AG04449 (cell line): ENCODE data around the gene MIEF1.

Source experiments
- CTCF ChIA-PET: fragments of 350-600 bp; formaldehyde crosslinking; extraction: SDS; loops from one replicate; lab custom pipeline; 2021; ENCODE audit warnings: antibody characterized with exemption; lab: Yijun Ruan, JAX
- POLR2A ChIA-PET: fragments of 400-600, 350-600 bp; formaldehyde crosslinking; extraction: SDS; loops from one replicate; lab custom pipeline; 2020; ENCODE audit warnings: antibody characterized with exemption, inconsistent platforms; lab: Yijun Ruan, JAX
- DNase-seq: peaks from one replicate; pipeline ENCODE4 v3.0.0-alpha.2; 2010; ENCODE audit warnings: low read depth, low spot score
- H3K4me3 ChIP-seq: 2 replicates; pipeline ENCODE4 v1.5.1; 2011; ENCODE audit warnings: low read depth, mild to moderate bottlenecking, control low read depth, low read length
- CTCF ChIP-seq: IDR thresholded peaks from one replicate; pipeline ENCODE4 v1.5.1; 2011; ENCODE audit warnings: mild to moderate bottlenecking, moderate library complexity, low read length, control low read depth, inconsistent platforms; ENCODE audit not compliant: insufficient read depth; ENCODE audit errors: missing control alignments

The MIEF1 gene

DNA sequence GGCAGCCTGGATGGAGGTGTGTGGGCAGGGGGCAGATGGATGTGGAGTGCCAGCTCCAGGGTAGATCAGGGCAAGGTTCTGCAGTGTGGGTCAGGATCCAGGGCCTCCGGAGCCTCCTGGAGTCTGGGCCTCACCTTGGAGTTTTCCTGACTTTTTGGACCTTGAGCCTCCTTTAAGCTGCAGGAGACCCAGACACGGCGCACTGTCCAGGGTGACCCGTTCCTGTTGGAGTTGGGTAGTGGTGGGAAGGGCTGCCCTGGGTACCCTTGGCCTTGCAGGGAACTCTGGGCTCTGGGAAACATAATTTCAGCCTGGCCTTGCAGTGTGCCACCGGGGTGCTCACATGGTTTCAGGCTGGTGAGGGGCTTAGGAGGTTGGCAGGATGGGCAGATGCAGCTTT, 28.2 kb upstream of the MIEF1 start:
- H3K4me3 ChIP-seq, result no peak overlapping the region
- TF ChIP-seq CTCF, result no peak
- POLR2A ChIA-PET, result no interaction called here
- DNase-seq, result no peak
- CTCF ChIA-PET, result interaction anchor here (0.9 to 1.7 kb wide), 5 partner anchors 19 to 550 kb away, joined by 3 to 6 read pairs (median 4); no protein-coding TSS in a partner anchor

- ChIA-PET CTCF (interaction anchor here (0.8 to 11.4 kb wide), 7 partner anchors 19 to 550 kb away, joined by 3 to 132 read pairs (median 5); no protein-coding TSS in a partner anchor), POLR2A (interaction anchor here (0.8 kb wide), 1 partner anchor 45 kb away, joined by 4 read pairs; no protein-coding TSS in a partner anchor)
- no peak for DNase-seq
- no peak overlapping the region for H3K4me3 ChIP-seq
- TF ChIP-seq CTCF, result no peak
Observed at GRCh38 chr22:39474351-39475111, 27.6 kb upstream of the MIEF1 start.

GRCh38 chr22:39475337-39475736, 26.8 kb upstream of the MIEF1 start:
- TF ChIP-seq CTCF, result no peak
- no peak for DNase-seq
- CTCF ChIA-PET, result interaction anchor here (0.8 to 11.4 kb wide), 3 partner anchors 18 to 54 kb away, joined by 4 to 132 read pairs (median 5); no protein-coding TSS in a partner anchor
- POLR2A ChIA-PET, result interaction anchor here (0.6 to 0.8 kb wide), 2 partner anchors 44 to 48 kb away, joined by 4 to 5 read pairs; no protein-coding TSS in a partner anchor
- no peak overlapping the region for H3K4me3 ChIP-seq

DNA sequence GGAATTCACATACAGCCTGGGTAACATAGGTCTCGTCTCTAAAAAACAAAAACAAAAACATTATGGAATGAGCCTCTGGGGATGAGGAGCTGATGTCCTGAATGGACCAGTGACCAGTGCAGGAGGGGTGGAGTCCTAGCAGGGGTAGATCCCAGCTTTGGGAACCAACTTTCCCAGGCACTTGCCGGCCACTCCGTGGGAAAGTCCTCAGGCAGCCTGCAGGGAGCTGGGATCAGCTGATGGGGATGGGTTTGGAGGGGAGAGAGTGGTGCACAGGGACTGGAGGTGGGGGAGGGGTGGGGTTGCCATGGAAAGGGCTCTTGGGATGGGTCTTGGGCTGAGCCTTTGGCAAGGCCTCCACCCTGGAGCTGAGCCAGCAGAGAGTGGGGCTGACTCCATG, 26.2 kb upstream of the MIEF1 start:
- CTCF ChIA-PET, result interaction anchor here (1.6 to 11.4 kb wide), 2 partner anchors 17 to 39 kb away, joined by 4 to 132 read pairs; no protein-coding TSS in a partner anchor

GRCh38 chr22:39476664-39477063, 25.4 kb upstream of the MIEF1 start:
- DNase-seq, result no peak
- no peak for TF ChIP-seq CTCF
- ChIA-PET POLR2A (no interaction called here), CTCF (interaction anchor here (1.7 to 11.4 kb wide), 2 partner anchors 17 to 40 kb away, joined by 5 to 132 read pairs; no protein-coding TSS in a partner anchor)
- H3K4me3 ChIP-seq, result no peak overlapping the region

More for the DNA sequence above, 26.2 kb upstream of the MIEF1 start:
- TF ChIP-seq CTCF, result no peak
- H3K4me3 ChIP-seq, result no peak overlapping the region
- POLR2A ChIA-PET, result interaction anchor here (0.6 kb wide), 1 partner anchor 48 kb away, joined by 5 read pairs; no protein-coding TSS in a partner anchor
- no peak for DNase-seq

- no peak for DNase-seq
- CTCF ChIA-PET, result interaction anchor here (1.7 to 11.4 kb wide), 2 partner anchors 16 to 41 kb away, joined by 5 to 132 read pairs; no protein-coding TSS in a partner anchor
- no peak overlapping the region for H3K4me3 ChIP-seq
- POLR2A ChIA-PET, result interaction anchor here (0.6 kb wide), 1 partner anchor 16 kb away, joined by 3 read pairs; no protein-coding TSS in a partner anchor
- no peak for TF ChIP-seq CTCF
Observed at GRCh38 chr22:39477542-39477941, 24.5 kb upstream of the MIEF1 start.
